ENCODE results near the gene RAPGEF4.

- TF ChIP-seq POLR2AphosphoS5 (IDR thresholded peaks at IDR 0.05; ENCODE audit: borderline replicate concordance, low read depth, low read length): no peak
- no peak for TF ChIP-seq EZH2 (IDR thresholded peaks at IDR 0.05)
These were observed 284.1 kb downstream of the RAPGEF4 start for GRCh38 chr2:173019755-173020154.

Data from SK-N-MC (cell line).